ENCODE measurements around the gene FATE1. TPM values are rescaled to one million over a fixed set of nuclear protein-coding genes. Genes with fewer than 3 reads are reported as not detected.

The FATE1 gene
- total RNA-seq, 1 donor from 2014 or later, result not detected

GRCh38 chrX:151701071-151701470, 14.8 kb upstream of the FATE1 start:
- Mint-ChIP-seq H3K36me3 (ENCODE audit: low read depth) (no peaks in the 10 kb centered on the region), H3K27ac (no peak overlapping the region), H3K9me3 (no peaks in the 10 kb centered on the region), H3K4me3 (no peak overlapping the region), H3K4me1 (no peaks in the 10 kb centered on the region), H3K27me3 (no peaks in the 10 kb centered on the region)
- DNase-seq (no peak), ATAC-seq (ENCODE audit: low read depth) (no peak)
- ChIA-PET POLR2A (no interaction called here), CTCF (no interaction called here)
- intact Hi-C loops (cut with micrococcal nuclease), result no loop called here
- no peak for TF ChIP-seq CTCF (IDR thresholded peaks at IDR 0.05)

GRCh38 chrX:151701531-151701930, 14.3 kb upstream of the FATE1 start:
- Mint-ChIP-seq H3K36me3 (ENCODE audit: low read depth) (no peaks in the 10 kb centered on the region), H3K27me3 (no peaks in the 10 kb centered on the region), H3K27ac (no peak overlapping the region), H3K4me3 (no peak overlapping the region), H3K9me3 (no peaks in the 10 kb centered on the region), H3K4me1 (no peaks in the 10 kb centered on the region)
- TF ChIP-seq CTCF (IDR thresholded peaks at IDR 0.05), result no peak
- POLR2A ChIA-PET, result no interaction called here
- intact Hi-C loops (cut with micrococcal nuclease), result no loop called here
- CTCF ChIA-PET, result no interaction called here
- DNase-seq, result no peak
- ATAC-seq (ENCODE audit: low read depth), result no peak

- H3K4me1 Mint-ChIP-seq, result no peaks in the 10 kb centered on the region
- ChIA-PET POLR2A (no interaction called here), CTCF (no interaction called here)
- no peak for DNase-seq
- TF ChIP-seq CTCF (IDR thresholded peaks at IDR 0.05), result no peak
- H3K27ac Mint-ChIP-seq, result no peak overlapping the region
- H3K4me3 Mint-ChIP-seq, result no peak overlapping the region
- ATAC-seq (ENCODE audit: low read depth), result no peak
- no peaks in the 10 kb centered on the region for H3K9me3 Mint-ChIP-seq
- no peaks in the 10 kb centered on the region for H3K27me3 Mint-ChIP-seq
- intact Hi-C loops (cut with micrococcal nuclease), result no loop called here
- H3K36me3 Mint-ChIP-seq (ENCODE audit: low read depth), result no peaks in the 10 kb centered on the region
Observed at GRCh38 chrX:151702026-151702714, 13.7 kb upstream of the FATE1 start.

GRCh38 chrX:151702741-151703340, 13.0 kb upstream of the FATE1 start:
- no peak for ATAC-seq (ENCODE audit: low read depth)
- Mint-ChIP-seq H3K4me1 (no peaks in the 10 kb centered on the region), H3K27me3 (no peaks in the 10 kb centered on the region), H3K9me3 (no peaks in the 10 kb centered on the region), H3K27ac (no peak overlapping the region), H3K36me3 (ENCODE audit: low read depth) (no peaks in the 10 kb centered on the region), H3K4me3 (no peak overlapping the region)
- TF ChIP-seq CTCF (IDR thresholded peaks at IDR 0.05), result no peak
- intact Hi-C loops (cut with micrococcal nuclease), result no loop called here
- CTCF ChIA-PET, result no interaction called here
- POLR2A ChIA-PET, result no interaction called here
- DNase-seq, result no peak

GRCh38 chrX:151703487-151703886, 12.3 kb upstream of the FATE1 start:
- no peak overlapping the region for H3K4me3 Mint-ChIP-seq
- CTCF ChIA-PET, result no interaction called here
- no peak for DNase-seq
- no peak for ATAC-seq (ENCODE audit: low read depth)
- intact Hi-C loops (cut with micrococcal nuclease), result no loop called here
- TF ChIP-seq CTCF (IDR thresholded peaks at IDR 0.05), result no peak
- H3K36me3 Mint-ChIP-seq (ENCODE audit: low read depth), result no peaks in the 10 kb centered on the region
- POLR2A ChIA-PET, result no interaction called here
- no peaks in the 10 kb centered on the region for H3K4me1 Mint-ChIP-seq
- no peaks in the 10 kb centered on the region for H3K27me3 Mint-ChIP-seq
- no peak overlapping the region for H3K27ac Mint-ChIP-seq
- H3K9me3 Mint-ChIP-seq, result no peaks in the 10 kb centered on the region

All from activated B cell treated with CpG ODN at 0.5 μM for 24 hours (primary cell).